Measurements from ENCODE around the gene SUCLA2. TPM values are rescaled to one million over a fixed set of nuclear protein-coding genes. Genes with fewer than 3 reads are reported as not detected.

The SUCLA2 gene
- total RNA-seq, 1 experiment from 2014 or later: 39.1 TPM

GRCh38 chr13:47976325-47976724 is 24.7 kb downstream of the SUCLA2 start:
- Histone ChIP-seq H3K79me2 (ENCODE audit: insufficient read depth, low read length) (peaks cover 14% of the 10 kb centered on the region), H3K9ac (ENCODE audit: low read length) (no peak overlapping the region), H3K9me2 (ENCODE audit: insufficient read depth) (no peaks in the 10 kb centered on the region), H3K4me2 (ENCODE audit: low read length) (no peak overlapping the region), H2AFZ (ENCODE audit: low read depth, low read length, poor library complexity, severe bottlenecking) (no peak overlapping the region), H4K20me1 (ENCODE audit: insufficient read depth) (no peaks in the 10 kb centered on the region), H3K27ac (ENCODE audit: low read depth, low read length) (no peak overlapping the region), H3K4me1 (ENCODE audit: control insufficient read depth in 1 of 2, insufficient read depth in 2 of 2, low read length in 2 of 2) (no peaks in the 10 kb centered on the region), H3K9me3 (ENCODE audit: control insufficient read depth in 1 of 2, insufficient read depth in 1 of 2, low read depth in 1 of 2, low read length in 2 of 2) (no peaks in the 10 kb centered on the region), H3K27me3 (ENCODE audit: insufficient read depth, low read length) (no peaks in the 10 kb centered on the region), H3K36me3 (ENCODE audit: control insufficient read depth in 1 of 2, insufficient read depth in 2 of 2, low read length in 2 of 2) (no peaks in the 10 kb centered on the region; a peak in 1 of 4 replicates), H3K4me3 (replicated peaks in 1 of 2; ENCODE audit: low read depth in 1 of 2, low read length in 2 of 2) (no peak overlapping the region)
- POLR2A ChIA-PET: no interaction called here
- ATAC-seq (no peak), DNase-seq (ENCODE audit: low read depth, low spot score) (no peak)
- TF ChIP-seq MAX (IDR thresholded peaks at IDR 0.05) (no peak), ATF3 (IDR thresholded peaks at IDR 0.05) (no peak), EGR1 (IDR thresholded peaks at IDR 0.05; ENCODE audit: low read depth) (no peak), SP1 (IDR thresholded peaks at IDR 0.05; ENCODE audit: low read depth) (no peak), ELF1 (IDR thresholded peaks at IDR 0.05; ENCODE audit: borderline replicate concordance, low read depth) (no peak), POLR2AphosphoS5 (IDR thresholded peaks at IDR 0.05; ENCODE audit: low read depth, low read length) (no peak), ZBTB33 (IDR thresholded peaks at IDR 0.05; ENCODE audit: extremely low read depth, insufficient replicate concordance, low read length) (no peak), YY1 (IDR thresholded peaks at IDR 0.05; ENCODE audit: extremely low read depth, insufficient replicate concordance, low read depth, low read length) (no peak), SRF (IDR thresholded peaks at IDR 0.05; ENCODE audit: low read depth) (no peak), REST (IDR thresholded peaks at IDR 0.05; ENCODE audit: low read depth) (no peak)
- RAD21 ChIA-PET (ENCODE audit: low non-redundant PET in 1 of 2, low total read pairs in 2 of 2, uncharacterized antibody in 2 of 2, unreplicated experiment in 2 of 2): no interaction called here
- intact Hi-C loops (cut with micrococcal nuclease): no loop called here
- CTCF ChIA-PET: no interaction called here
- BruUV-seq (replicated peaks): no TSS peak
